SH-SY5Y (cell line): ENCODE measurements around the gene BMP5.

ENCODE experiments used
- GATA2 ChIP-seq: IDR thresholded peaks from 2 replicates; pipeline ENCODE4 v1.6.1; 2011; ENCODE audit warnings: mild to moderate bottlenecking, low read depth, low read length
- GATA3 ChIP-seq: IDR thresholded peaks from 2 replicates; pipeline ENCODE4 v1.6.1; 2011; ENCODE audit warnings: low read depth, mild to moderate bottlenecking, low read length, moderate library complexity

The BMP5 gene

DNA sequence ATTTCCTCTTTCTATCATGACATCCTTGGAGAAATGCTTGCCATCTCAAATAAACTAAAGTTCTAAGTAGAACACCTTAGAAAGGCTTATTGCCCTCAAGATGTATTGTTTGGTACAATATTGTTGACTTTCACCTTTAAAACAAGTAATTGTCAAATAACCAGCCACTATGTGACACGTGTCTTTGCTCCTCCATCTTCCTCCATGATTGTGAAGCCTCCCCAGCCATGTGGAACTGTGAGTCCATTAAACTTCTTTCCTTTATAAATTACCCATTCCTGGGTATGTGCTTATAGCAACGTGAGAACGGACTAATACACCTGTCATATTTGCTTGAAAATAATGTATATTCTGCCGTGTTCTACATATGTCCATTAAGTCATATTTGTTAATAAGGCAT lies 126.5 kb downstream of the BMP5 start:
- TF ChIP-seq GATA3: no peak
- no peak for TF ChIP-seq GATA2

DNA sequence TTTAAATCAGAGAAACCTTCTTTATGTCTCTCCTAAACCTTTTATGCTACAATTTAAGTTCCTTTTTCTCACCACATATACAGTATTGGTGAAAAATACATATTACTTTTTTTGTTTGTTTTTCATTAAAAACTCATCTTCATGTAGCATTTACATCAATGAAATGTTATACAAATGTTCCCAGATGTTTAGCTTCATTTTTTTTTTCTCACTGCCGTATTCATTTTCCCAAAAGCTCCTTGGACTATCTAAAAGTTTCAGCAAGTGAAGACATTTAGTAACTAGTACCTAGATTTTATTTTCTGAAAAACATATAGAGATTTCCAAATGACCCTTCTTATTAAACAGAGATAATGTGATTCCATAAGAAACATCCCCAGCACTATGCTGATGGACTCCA lies 128.9 kb downstream of the BMP5 start:
- no peak for TF ChIP-seq GATA2
- no peak for TF ChIP-seq GATA3

DNA sequence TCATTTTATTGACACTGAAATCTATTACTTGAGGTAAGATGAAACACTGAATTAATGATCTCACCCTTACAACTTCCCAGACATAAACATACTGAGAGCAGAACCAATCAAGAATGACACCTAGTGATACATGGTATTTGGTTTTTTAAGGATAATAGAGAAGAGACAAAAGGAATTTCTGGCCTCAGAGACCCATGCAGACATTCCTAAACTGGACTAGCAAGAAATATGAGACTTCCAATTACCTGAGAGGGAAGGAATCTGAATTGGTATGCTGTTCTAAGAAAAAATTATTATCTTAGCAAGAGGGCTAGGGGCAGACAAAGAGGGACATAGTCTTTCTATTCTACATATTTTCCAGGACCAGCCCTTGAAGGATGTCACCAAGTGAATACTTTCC lies 141.1 kb downstream of the BMP5 start:
- TF ChIP-seq GATA2: no peak
- TF ChIP-seq GATA3: no peak

DNA sequence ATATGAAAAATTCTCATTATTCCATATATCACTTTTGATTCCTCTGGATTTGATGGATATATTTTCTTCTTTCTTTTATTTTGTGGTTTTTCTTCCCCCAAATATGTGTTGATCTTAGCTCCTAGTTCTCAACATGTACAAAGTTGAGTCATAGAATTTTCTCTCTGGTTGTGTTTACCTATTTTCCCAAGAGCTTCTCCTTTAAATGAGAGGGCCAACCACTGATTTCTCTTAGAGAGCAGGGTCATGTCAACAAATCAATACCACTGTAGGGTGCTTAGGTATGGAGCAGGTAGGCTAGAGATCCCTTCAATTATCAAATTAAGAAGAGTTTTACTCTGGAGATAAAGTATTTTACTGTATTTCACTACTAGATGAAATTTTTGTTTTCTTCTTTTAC lies 145.7 kb downstream of the BMP5 start:
- TF ChIP-seq GATA2 (no peak), GATA3 (no peak)

DNA sequence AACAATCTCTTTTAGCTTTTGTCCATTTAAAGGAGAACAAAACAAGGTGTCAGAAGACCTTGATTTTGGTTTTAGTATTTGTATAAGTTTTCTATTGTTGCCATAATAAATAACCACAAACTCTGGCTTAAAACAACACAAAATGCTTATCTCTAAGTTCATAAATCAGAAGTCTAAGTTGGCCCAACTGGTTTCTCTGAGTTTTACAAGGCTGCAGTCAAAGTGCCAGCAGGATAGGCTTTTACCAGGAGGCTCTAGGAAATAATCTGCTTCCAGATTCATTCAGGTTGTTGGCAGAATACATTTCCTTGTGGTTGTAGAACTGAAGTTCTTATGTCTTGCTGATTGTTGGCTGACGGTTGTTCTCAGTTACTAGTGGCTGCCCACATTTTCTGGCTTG lies 149.2 kb downstream of the BMP5 start:
- TF ChIP-seq GATA3: no peak
- no peak for TF ChIP-seq GATA2

DNA sequence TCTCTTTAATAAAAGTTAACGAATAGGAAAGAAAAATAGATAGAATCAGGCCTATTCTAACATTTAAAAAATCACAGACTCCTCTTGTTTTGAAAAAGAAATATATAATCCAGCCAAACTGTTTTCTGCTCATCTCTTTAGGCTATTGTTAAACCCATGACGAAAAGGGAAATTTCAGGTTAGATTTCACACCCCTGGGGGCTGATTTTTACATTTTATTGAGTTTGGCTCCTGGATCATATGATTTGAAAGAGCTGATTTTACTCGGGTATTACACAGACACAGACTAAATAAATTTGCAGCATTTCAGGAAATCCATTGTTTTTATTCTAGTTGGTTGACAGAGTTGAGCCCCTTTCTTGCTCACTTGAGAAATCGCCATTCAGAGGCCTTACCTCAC lies 160.6 kb downstream of the BMP5 start:
- TF ChIP-seq GATA3: no peak
- TF ChIP-seq GATA2: no peak

DNA sequence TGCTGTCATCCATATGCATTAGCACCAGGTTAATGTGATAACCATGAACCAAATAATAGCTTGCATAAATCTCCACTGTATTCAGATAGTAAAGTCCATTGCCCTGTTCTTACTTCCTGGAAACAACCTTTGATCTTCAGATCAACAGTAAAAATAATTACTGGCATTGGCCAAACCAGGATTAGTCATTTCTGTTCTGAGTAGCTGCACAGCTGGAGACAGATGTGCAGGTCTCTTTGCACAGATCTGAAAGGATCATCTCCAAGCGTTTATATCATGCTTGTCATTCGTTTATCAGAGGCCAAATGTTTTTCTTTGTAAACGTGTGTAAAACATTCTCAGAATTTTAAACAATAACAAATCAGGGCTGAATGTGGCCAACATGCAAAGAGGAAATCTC lies 162.0 kb downstream of the BMP5 start:
- TF ChIP-seq GATA2 (no peak), GATA3 (no peak)

DNA sequence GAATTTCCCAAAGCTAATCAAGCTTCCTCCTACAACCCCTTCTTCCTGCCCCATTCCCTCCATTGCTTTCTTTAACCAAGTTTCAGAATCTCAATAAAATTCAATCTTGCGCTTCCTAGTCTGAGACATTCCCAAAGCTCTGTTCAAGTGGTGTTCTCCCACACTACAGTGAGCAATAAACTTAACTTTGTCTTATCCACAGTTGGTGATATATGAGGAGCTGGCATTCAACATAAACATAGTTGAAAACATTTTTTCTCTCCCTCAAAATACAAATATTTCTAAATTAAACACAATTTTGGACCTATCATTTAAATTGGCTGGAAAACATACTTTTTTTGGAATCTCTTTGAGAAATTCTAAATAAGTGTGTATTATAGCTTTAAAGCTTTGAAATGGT lies 166.7 kb downstream of the BMP5 start:
- TF ChIP-seq GATA3 (no peak), GATA2 (no peak)

DNA sequence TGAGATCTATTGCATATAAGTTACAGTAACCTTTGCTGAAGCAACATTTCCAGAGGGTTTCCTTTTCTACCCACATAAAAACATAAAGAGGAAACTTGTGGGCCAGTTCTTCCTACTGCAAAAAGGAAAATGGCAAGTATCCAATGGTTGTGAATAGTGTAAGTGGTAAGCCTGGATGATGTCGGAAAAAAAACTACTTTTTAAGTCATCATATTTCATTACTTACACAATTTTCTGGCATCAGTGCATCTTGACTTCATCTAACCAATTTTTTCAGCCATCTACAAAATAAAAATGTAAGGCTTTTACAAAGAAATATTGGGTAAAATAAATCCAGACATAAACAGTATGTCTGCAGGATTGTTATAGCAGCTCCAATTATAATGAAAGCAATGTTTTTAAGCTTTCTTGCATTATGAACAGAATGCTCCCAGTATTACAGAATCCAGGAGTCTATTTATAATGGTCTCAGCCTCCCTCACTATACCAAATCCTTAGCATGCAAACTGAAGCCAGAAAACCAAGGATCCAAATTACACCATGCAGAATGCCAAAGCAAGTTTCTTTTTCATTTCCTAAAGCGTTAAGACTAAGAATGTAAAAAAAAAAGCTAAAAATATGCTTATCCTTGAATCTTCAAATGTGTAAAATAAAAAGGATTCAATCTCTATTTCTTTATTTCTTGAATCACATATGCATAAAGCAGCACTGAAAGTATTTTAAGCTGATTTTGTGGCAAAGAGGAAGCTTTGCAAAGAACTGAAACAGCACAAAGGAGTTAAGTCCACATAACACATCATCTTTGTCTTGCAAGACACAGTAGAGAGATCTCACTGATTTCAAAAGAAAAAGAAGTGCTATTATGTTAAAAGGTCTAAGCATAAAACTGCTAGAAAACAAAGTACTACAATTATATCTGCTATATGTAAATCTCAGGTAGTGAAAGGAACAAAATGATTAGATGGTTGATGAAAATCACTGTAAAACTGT lies 169.6 kb downstream of the BMP5 start:
- TF ChIP-seq GATA3: no peak
- TF ChIP-seq GATA2: no peak

DNA sequence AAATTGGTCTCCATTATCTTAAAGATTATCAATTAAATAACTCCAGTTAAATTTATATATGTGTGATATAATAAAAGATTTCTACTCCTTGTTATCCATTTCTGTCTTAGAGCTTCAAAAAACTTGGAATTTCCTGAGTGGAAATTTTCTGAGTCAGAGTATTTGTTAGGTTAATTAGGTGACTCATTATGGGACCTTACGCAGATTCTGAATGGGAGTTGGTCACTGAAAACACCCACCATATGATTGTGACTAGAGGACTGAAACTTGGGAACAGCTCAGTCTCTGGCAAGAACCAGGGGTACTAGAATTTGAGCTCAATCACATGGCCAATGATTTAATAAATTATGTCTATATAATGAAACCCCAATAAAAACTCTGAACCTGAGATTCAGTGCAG lies 171.0 kb downstream of the BMP5 start:
- TF ChIP-seq GATA3 (no peak), GATA2 (no peak)
